HepG2 (cell line): ENCODE data around the gene CCT6A. TPM values are rescaled to one million over a fixed set of nuclear protein-coding genes. Genes with fewer than 3 reads are reported as not detected.

Experiments
- EEA1 ChIP-seq: sonication (generic); formaldehyde crosslinking; IDR thresholded peaks from 2 replicates; pipeline ENCODE4 v1.5.1; 2020; ENCODE audit warnings: mild to moderate bottlenecking, missing genetic modification reagents, borderline replicate concordance
- FOXJ3 ChIP-seq: sonication (generic); formaldehyde crosslinking; IDR thresholded peaks from 2 replicates; pipeline ENCODE4 v1.4.0; 2020; ENCODE audit warnings: missing genetic modification reagents, mild to moderate bottlenecking, borderline replicate concordance
- HNF1B ChIP-seq: sonication (generic); formaldehyde crosslinking; IDR thresholded peaks from 2 replicates; pipeline ENCODE4 v1.5.1; 2020; ENCODE audit warnings: mild to moderate bottlenecking, moderate library complexity, missing genetic modification reagents
- HOXA5 ChIP-seq: sonication (generic); formaldehyde crosslinking; IDR thresholded peaks from 2 replicates; pipeline ENCODE4 v1.4.0; 2020; ENCODE audit warnings: missing genetic modification reagents
- KDM3A ChIP-seq: IDR thresholded peaks from 2 replicates; pipeline ENCODE4 v1.6.1; 2018; ENCODE audit warnings: low read depth, missing compliant biosample characterization
- MAZ ChIP-seq, 2 experiments: sonication (generic) in 1 of 2; formaldehyde crosslinking in 1 of 2; IDR thresholded peaks; 2 replicates each; pipeline versions ENCODE4 v1.5.0 to v1.6.1; 2012 to 2020; ENCODE audit warnings: low read depth in 2 of 2, mild to moderate bottlenecking in 2 of 2, borderline replicate concordance in 1 of 2, improper control_type of control experiment in 1 of 2, low read length in 1 of 2, missing genetic modification reagents in 1 of 2, moderate library complexity in 1 of 2
- MXD4 ChIP-seq: IDR thresholded peaks from 2 replicates; pipeline ENCODE4 v1.6.1; 2016; ENCODE audit warnings: mild to moderate bottlenecking, missing biosample characterization, missing genetic modification reagents
- STAT5B ChIP-seq: sonication (generic); formaldehyde crosslinking; IDR thresholded peaks from 2 replicates; pipeline ENCODE4 v1.4.0; 2020; ENCODE audit warnings: missing genetic modification reagents
- TIGD3 ChIP-seq: sonication (generic); formaldehyde crosslinking; IDR thresholded peaks from 2 replicates; pipeline ENCODE4 v1.5.1; 2020; ENCODE audit warnings: mild to moderate bottlenecking, missing genetic modification reagents, borderline replicate concordance
- USF2 ChIP-seq, 2 experiments: sonication (generic) in 1 of 2; formaldehyde crosslinking in 1 of 2; IDR thresholded peaks; 2 replicates each; pipeline versions ENCODE4 v1.5.1 to v1.6.1; 2011 to 2020; ENCODE audit warnings: borderline replicate concordance in 1 of 2, low read depth in 1 of 2, low read length in 1 of 2, mild to moderate bottlenecking in 1 of 2, missing genetic modification reagents in 1 of 2, moderate library complexity in 1 of 2
- ZBTB46 ChIP-seq: sonication (generic); formaldehyde crosslinking; IDR thresholded peaks from 2 replicates; pipeline ENCODE4 v1.4.0; 2020; ENCODE audit warnings: mild to moderate bottlenecking, missing genetic modification reagents, borderline replicate concordance
- ZNF441 ChIP-seq: sonication (generic); formaldehyde crosslinking; IDR thresholded peaks from 2 replicates; pipeline ENCODE4 v1.7.0; 2021; ENCODE audit warnings: missing genetic modification reagents, borderline replicate concordance
- ZNF598 ChIP-seq: sonication (generic); formaldehyde crosslinking; IDR thresholded peaks from 2 replicates; pipeline ENCODE4 v1.5.1; 2020; ENCODE audit warnings: mild to moderate bottlenecking, missing genetic modification reagents, borderline replicate concordance
- ZNF781 ChIP-seq: sonication (generic); formaldehyde crosslinking; IDR thresholded peaks from 2 replicates; pipeline ENCODE4 v1.5.1; 2020; ENCODE audit warnings: borderline replicate concordance, mild to moderate bottlenecking, missing genetic modification reagents; ENCODE audit errors: not compliant biosample characterization
- ZNF816 ChIP-seq: sonication (generic); formaldehyde crosslinking; IDR thresholded peaks from 2 replicates; pipeline ENCODE4 v1.8.0; 2022; ENCODE audit warnings: missing genetic modification reagents, mild to moderate bottlenecking, borderline replicate concordance
- ZNF83 ChIP-seq: sonication (generic); formaldehyde crosslinking; IDR thresholded peaks from 2 replicates; pipeline ENCODE4 v1.4.0; 2020; ENCODE audit warnings: missing genetic modification reagents, mild to moderate bottlenecking, borderline replicate concordance
- ZNF883 ChIP-seq: sonication (generic); formaldehyde crosslinking; IDR thresholded peaks from 2 replicates; pipeline ENCODE4 v1.5.1; 2020; ENCODE audit warnings: mild to moderate bottlenecking, missing genetic modification reagents; ENCODE audit errors: not compliant biosample characterization
- polyA plus RNA-seq, 8 experiments: library from polyadenylated mRNA; depleted of rRNA in 3 of 8; stranded (reverse) in 7 of 8; unstranded in 1 of 8; fragments of >200 nt; fragmentation: Illumina TruSeq in 4 of 8; extraction: Trizol in 4 of 8; gene quantifications; 2 replicates each; pipeline versions ENCODE4 v1.2.1 to v1.2.3, GENCODE V29; 2011 to 2016; ENCODE audit warnings: low read depth in 4 of 8, missing spikeins in 1 of 8, mixed read lengths in 1 of 8; ENCODE audit not compliant: insufficient read depth in 1 of 8
- total RNA-seq, 5 experiments: library from RNA; depleted of rRNA; stranded (reverse); fragments of >200 nt; fragmentation: Illumina TruSeq; extraction: Trizol; gene quantifications; 2 replicates each; pipeline ENCODE4 v1.2.3, GENCODE V29; 2016; ENCODE audit warnings: low read depth in 1 of 5

CCT6A gene
- total and polyA plus RNA-seq, 2 of the 13 experiments (the other 11 are each of a cell fraction or from before 2014, with no cell fraction given) = 219 to 292 TPM

- TF ChIP-seq FOXJ3 (CRISPR knock-in tag) (no peak), ZNF598 (CRISPR knock-in tag) (peak; percentile 52; the same call in 1 of the 2 replicates), HNF1B (CRISPR knock-in tag) (no peak), TIGD3 (CRISPR knock-in tag) (no peak), HOXA5 (peak; percentile 72; the same call in 1 of the 2 replicates), ZNF816 (CRISPR knock-in tag) (no peak), MAZ (IDR thresholded peaks at IDR 0.05; ENCODE audit: borderline replicate concordance, low read depth, low read length) (no peak), MAZ (CRISPR knock-in tag; IDR thresholded peaks at IDR 0.05; ENCODE audit: low read depth) (peak; percentile 89), ZNF83 (CRISPR knock-in tag) (0 out of 2 replicates have a peak, but pooled peaks have one; percentile 50), ZNF441 (CRISPR knock-in tag) (peak; percentile 92), USF2 (IDR thresholded peaks at IDR 0.05; ENCODE audit: low read depth, low read length) (no peak), USF2 (CRISPR knock-in tag; IDR thresholded peaks at IDR 0.05; ENCODE audit: borderline replicate concordance) (no peak), EEA1 (CRISPR knock-in tag) (no peak), ZNF883 (peak; percentile 82), ZNF781 (CRISPR knock-in tag) (peak; percentile 77), STAT5B (CRISPR knock-in tag) (no peak), MXD4 (CRISPR knock-in tag) (peak; percentile 77; the same call in 1 of the 2 replicates), ZBTB46 (CRISPR knock-in tag) (no peak), KDM3A (no peak; the same call in none of the 2 replicates)
Measured at GRCh38 chr7:56063882-56064625, 12.5 kb downstream of the CCT6A start, which contains the start of gene SUMF2 (continued).
